ENCODE data around the gene EDA2R. TPM values are rescaled to one million over a fixed set of nuclear protein-coding genes. Genes with fewer than 3 reads are reported as not detected.

The EDA2R gene
- total RNA-seq, 1 donor from 2014 or later, result 0.27 TPM

DNA sequence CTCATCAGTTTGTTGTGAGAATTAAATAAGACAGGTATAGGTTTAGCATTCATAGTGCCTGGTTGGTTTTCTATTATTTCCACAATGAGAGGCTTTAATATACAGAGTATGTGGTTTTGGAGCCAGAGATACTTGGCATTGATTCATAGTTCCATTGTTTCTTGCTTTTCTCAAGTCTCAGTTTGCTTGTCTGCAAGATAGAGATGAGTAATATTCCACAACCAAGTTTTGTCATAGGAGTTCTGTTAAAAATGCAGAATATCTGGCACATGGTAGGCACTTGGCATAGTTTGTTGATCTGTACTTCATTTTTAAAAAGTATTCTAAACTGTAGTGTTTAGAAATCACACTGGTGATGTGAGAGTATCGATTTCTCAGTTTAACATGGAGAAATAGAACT, 37.5 kb upstream of the EDA2R start:
- Mint-ChIP-seq H3K9me3 (no peaks in the 10 kb centered on the region), H3K27me3 (no peaks in the 10 kb centered on the region), H3K36me3 (ENCODE audit: low read depth) (no peaks in the 10 kb centered on the region), H3K4me3 (no peak overlapping the region), H3K27ac (no peak overlapping the region), H3K4me1 (no peaks in the 10 kb centered on the region)
- intact Hi-C loops (cut with micrococcal nuclease), result no loop called here
- ChIA-PET CTCF (no interaction called here), POLR2A (no interaction called here)
- DNase-seq (no peak), ATAC-seq (ENCODE audit: low read depth) (no peak)
- no peak for TF ChIP-seq CTCF (IDR thresholded peaks at IDR 0.05)

- ChIA-PET CTCF (no interaction called here), POLR2A (no interaction called here)
- no peak for TF ChIP-seq CTCF (IDR thresholded peaks at IDR 0.05)
- Mint-ChIP-seq H3K4me1 (no peaks in the 10 kb centered on the region), H3K4me3 (no peak overlapping the region), H3K9me3 (no peaks in the 10 kb centered on the region), H3K27ac (no peak overlapping the region), H3K36me3 (ENCODE audit: low read depth) (no peaks in the 10 kb centered on the region), H3K27me3 (no peaks in the 10 kb centered on the region)
- DNase-seq (no peak), ATAC-seq (ENCODE audit: low read depth) (no peak)
- intact Hi-C loops (cut with micrococcal nuclease), result no loop called here
Measured at GRCh38 chrX:66675541-66675940, 36.7 kb upstream of the EDA2R start.

DNA sequence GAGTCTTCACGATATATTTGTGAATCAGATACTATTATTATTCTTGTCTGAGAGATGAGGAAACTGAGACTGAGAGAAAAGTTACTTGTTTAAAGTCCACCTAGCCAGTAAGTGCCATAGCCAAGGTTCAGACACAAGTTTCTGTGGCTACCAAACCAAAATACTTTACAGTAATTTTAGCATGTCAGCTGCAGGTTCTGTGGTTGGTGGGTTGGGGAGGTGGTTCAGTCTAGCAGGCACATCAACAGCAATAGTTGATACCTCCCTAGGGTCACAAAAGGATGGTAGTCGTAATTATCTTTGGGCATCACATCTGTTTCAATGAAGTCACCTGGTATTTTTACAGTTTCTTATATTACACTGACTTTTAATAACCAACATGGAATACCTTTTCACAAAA, 35.6 kb upstream of the EDA2R start:
- TF ChIP-seq CTCF (IDR thresholded peaks at IDR 0.05), result no peak
- Mint-ChIP-seq H3K36me3 (ENCODE audit: low read depth) (no peaks in the 10 kb centered on the region), H3K27ac (no peak overlapping the region), H3K9me3 (no peaks in the 10 kb centered on the region), H3K4me1 (no peaks in the 10 kb centered on the region), H3K27me3 (no peaks in the 10 kb centered on the region), H3K4me3 (no peak overlapping the region)
- CTCF ChIA-PET, result no interaction called here
- ATAC-seq (ENCODE audit: low read depth) (no peak), DNase-seq (no peak)
- POLR2A ChIA-PET, result no interaction called here
- intact Hi-C loops (cut with micrococcal nuclease), result no loop called here

DNA sequence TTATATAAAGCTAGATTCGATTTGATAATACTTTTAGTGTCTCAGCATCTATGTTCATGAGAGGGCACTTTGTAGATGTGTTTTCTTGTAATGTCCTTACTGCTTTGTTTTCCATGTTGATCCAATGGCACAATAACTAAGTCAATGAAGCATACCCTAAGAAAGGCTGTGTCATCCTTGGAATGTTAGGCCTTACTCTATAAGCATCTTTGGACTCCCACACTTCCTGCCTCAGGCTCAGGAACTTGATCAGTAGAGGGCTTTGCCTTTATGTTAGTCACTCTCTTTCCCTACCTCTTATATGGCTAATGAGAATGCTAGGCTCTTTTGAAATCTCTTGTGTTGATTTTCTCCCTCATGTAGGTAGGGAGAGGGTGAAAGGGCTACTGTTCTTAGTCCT, 33.2 kb upstream of the EDA2R start:
- no peak overlapping the region for H3K27ac Mint-ChIP-seq
- no peaks in the 10 kb centered on the region for H3K4me1 Mint-ChIP-seq
- TF ChIP-seq CTCF (IDR thresholded peaks at IDR 0.05), result no peak
- ChIA-PET CTCF (no interaction called here), POLR2A (no interaction called here)
- no peak overlapping the region for H3K4me3 Mint-ChIP-seq
- no peaks in the 10 kb centered on the region for H3K9me3 Mint-ChIP-seq
- DNase-seq (no peak), ATAC-seq (ENCODE audit: low read depth) (no peak)
- H3K27me3 Mint-ChIP-seq, result no peaks in the 10 kb centered on the region
- no peaks in the 10 kb centered on the region for H3K36me3 Mint-ChIP-seq (ENCODE audit: low read depth)
- intact Hi-C loops (cut with micrococcal nuclease), result no loop called here

DNA sequence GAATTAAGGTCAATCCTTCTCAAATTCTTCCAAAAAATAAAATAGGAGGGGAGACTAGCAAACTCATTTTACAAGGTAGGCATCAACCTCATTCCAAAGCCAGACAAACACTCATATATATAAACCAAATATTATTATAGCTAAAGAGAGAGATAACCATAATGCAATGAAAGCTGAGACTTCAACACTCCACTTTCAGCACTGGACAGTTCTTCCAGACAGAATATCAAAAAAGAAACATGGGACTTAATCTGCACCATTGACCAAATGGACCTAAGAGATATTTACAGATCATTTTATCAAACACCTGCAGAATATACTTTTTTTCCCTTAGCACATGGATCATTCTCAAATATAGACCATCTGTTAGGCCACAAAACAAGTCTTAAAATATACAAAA, 15.5 kb upstream of the EDA2R start:
- no peak for ATAC-seq (ENCODE audit: low read depth)
- H3K4me3 Mint-ChIP-seq, result no peak overlapping the region
- POLR2A ChIA-PET, result no interaction called here
- CTCF ChIA-PET, result no interaction called here
- no peak for DNase-seq
- no peaks in the 10 kb centered on the region for H3K4me1 Mint-ChIP-seq
- no peaks in the 10 kb centered on the region for H3K27me3 Mint-ChIP-seq
- no peak for TF ChIP-seq CTCF (IDR thresholded peaks at IDR 0.05)
- H3K9me3 Mint-ChIP-seq, result no peaks in the 10 kb centered on the region
- H3K36me3 Mint-ChIP-seq (ENCODE audit: low read depth), result no peaks in the 10 kb centered on the region
- intact Hi-C loops (cut with micrococcal nuclease), result no loop called here
- H3K27ac Mint-ChIP-seq, result no peak overlapping the region
